ENCODE data around the gene PPFIA4. TPM values are rescaled to one million over a fixed set of nuclear protein-coding genes. Genes with fewer than 3 reads are reported as not detected.

Gene PPFIA4
- polyA plus RNA-seq, 1 of the 3 experiments (the other 2 are of a cell fraction), result 4.4 TPM

- ChIA-PET CTCF (interaction anchor here (1.5 to 2.6 kb wide), 3 partner anchors 9 to 139 kb away, joined by 3 to 11 read pairs (median 8); no protein-coding TSS in a partner anchor), POLR2A (no interaction called here)
- Histone ChIP-seq H3K27ac (ENCODE audit: low read depth in 2 of 2, low read length in 1 of 2) (no peak overlapping the region), H3K4me1 (ENCODE audit: control insufficient read depth in 1 of 2, insufficient read depth in 2 of 2, low read depth in 1 of 2, low read length in 1 of 2) (no peaks in the 10 kb centered on the region), H3K79me2 (ENCODE audit: insufficient read depth) (no peaks in the 10 kb centered on the region), H3K36me3 (replicated peaks in 1 of 2; ENCODE audit: control insufficient read depth in 1 of 2, insufficient read depth in 2 of 2, low read length in 1 of 2) (no peaks in the 10 kb centered on the region), H3K4me2 (no peak overlapping the region), H3K9me2 (no peaks in the 10 kb centered on the region), H3K9ac (no peak overlapping the region), H3K4me3 (ENCODE audit: low read depth in 2 of 2, low read length in 1 of 2) (no peak overlapping the region), H3K27me3 (ENCODE audit: insufficient read depth) (no peaks in the 10 kb centered on the region), H3K9me3 (no peaks in the 10 kb centered on the region), H3F3A (replicated peaks; ENCODE audit: insufficient read depth) (no peaks in the 10 kb centered on the region), H2AFZ (ENCODE audit: low read depth) (no peak overlapping the region), H4K20me1 (ENCODE audit: insufficient read depth) (no peaks in the 10 kb centered on the region)
- WGBS (ENCODE audit: low lambda C conversion rate), result 45% methylated on average over 3 of the region's 3 CpGs
- TF ChIP-seq NRF1 (IDR thresholded peaks at IDR 0.05; ENCODE audit: low read depth, low read length), result no peak
- no peak for TF ChIP-seq ELF1 (IDR thresholded peaks at IDR 0.05)
- no peak for TF ChIP-seq FOXJ3 (CRISPR knock-in tag; IDR thresholded peaks at IDR 0.05)
- TF ChIP-seq RFX5 (IDR thresholded peaks at IDR 0.05; ENCODE audit: low read length), result no peak
- no peak for TF ChIP-seq TEAD4 (IDR thresholded peaks at IDR 0.05; ENCODE audit: borderline replicate concordance, insufficient read depth)
- TF ChIP-seq USF1 (IDR thresholded peaks at IDR 0.05; ENCODE audit: borderline replicate concordance, low read depth), result no peak
- no peak for TF ChIP-seq TAF1 (IDR thresholded peaks at IDR 0.05; ENCODE audit: borderline replicate concordance, low read depth, low read length)
- TF ChIP-seq MXI1 (IDR thresholded peaks at IDR 0.05; ENCODE audit: low read depth, low read length), result no peak
- TF ChIP-seq FOSL2 (IDR thresholded peaks at IDR 0.05; ENCODE audit: borderline replicate concordance, low read depth), result no peak
- no peak for TF ChIP-seq FOXM1 (IDR thresholded peaks at IDR 0.05; ENCODE audit: low read depth)
- TF ChIP-seq, protein P1, sequence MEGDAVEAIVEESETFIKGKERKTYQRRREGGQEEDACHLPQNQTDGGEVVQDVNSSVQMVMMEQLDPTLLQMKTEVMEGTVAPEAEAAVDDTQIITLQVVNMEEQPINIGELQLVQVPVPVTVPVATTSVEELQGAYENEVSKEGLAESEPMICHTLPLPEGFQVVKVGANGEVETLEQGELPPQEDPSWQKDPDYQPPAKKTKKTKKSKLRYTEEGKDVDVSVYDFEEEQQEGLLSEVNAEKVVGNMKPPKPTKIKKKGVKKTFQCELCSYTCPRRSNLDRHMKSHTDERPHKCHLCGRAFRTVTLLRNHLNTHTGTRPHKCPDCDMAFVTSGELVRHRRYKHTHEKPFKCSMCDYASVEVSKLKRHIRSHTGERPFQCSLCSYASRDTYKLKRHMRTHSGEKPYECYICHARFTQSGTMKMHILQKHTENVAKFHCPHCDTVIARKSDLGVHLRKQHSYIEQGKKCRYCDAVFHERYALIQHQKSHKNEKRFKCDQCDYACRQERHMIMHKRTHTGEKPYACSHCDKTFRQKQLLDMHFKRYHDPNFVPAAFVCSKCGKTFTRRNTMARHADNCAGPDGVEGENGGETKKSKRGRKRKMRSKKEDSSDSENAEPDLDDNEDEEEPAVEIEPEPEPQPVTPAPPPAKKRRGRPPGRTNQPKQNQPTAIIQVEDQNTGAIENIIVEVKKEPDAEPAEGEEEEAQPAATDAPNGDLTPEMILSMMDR (IDR thresholded peaks at IDR 0.05), result no peak
- no peak for TF ChIP-seq POLR2AphosphoS5 (IDR thresholded peaks at IDR 0.05; ENCODE audit: low read depth, low read length)
- DNase-seq, result no peak
These were observed 51.1 kb downstream of the PPFIA4 start for GRCh38 chr1:203077367-203077766.

GRCh38 chr1:203077956-203078355, 51.7 kb downstream of the PPFIA4 start:
- Histone ChIP-seq H4K20me1 (ENCODE audit: insufficient read depth) (no peaks in the 10 kb centered on the region), H3K4me3 (ENCODE audit: low read depth in 2 of 2, low read length in 1 of 2) (no peak overlapping the region), H3K9ac (no peak overlapping the region), H3K36me3 (replicated peaks in 1 of 2; ENCODE audit: control insufficient read depth in 1 of 2, insufficient read depth in 2 of 2, low read length in 1 of 2) (no peaks in the 10 kb centered on the region), H2AFZ (ENCODE audit: low read depth) (no peak overlapping the region), H3K27me3 (ENCODE audit: insufficient read depth) (no peaks in the 10 kb centered on the region), H3F3A (replicated peaks; ENCODE audit: insufficient read depth) (no peaks in the 10 kb centered on the region), H3K4me1 (ENCODE audit: control insufficient read depth in 1 of 2, insufficient read depth in 2 of 2, low read depth in 1 of 2, low read length in 1 of 2) (no peaks in the 10 kb centered on the region), H3K9me3 (no peaks in the 10 kb centered on the region), H3K4me2 (no peak overlapping the region), H3K9me2 (no peaks in the 10 kb centered on the region), H3K27ac (ENCODE audit: low read depth in 2 of 2, low read length in 1 of 2) (no peak overlapping the region), H3K79me2 (ENCODE audit: insufficient read depth) (no peaks in the 10 kb centered on the region)
- ChIA-PET POLR2A (no interaction called here), CTCF (interaction anchor here (0.8 to 2.6 kb wide), 4 partner anchors 9 to 138 kb away, joined by 3 to 11 read pairs (median 6); no protein-coding TSS in a partner anchor)
- no peak for DNase-seq
- WGBS (ENCODE audit: low lambda C conversion rate), result 72% methylated on average over 2 of the region's 2 CpGs
- TF ChIP-seq NFIC (IDR thresholded peaks at IDR 0.05; ENCODE audit: borderline replicate concordance) (no peak), EZH2phosphoT487 (IDR thresholded peaks at IDR 0.05; ENCODE audit: borderline replicate concordance, low read depth) (no peak), FOXM1 (IDR thresholded peaks at IDR 0.05; ENCODE audit: low read depth) (no peak), SMC3 (IDR thresholded peaks at IDR 0.05; ENCODE audit: low read depth, low read length) (no peak), YY1 (IDR thresholded peaks at IDR 0.05; ENCODE audit: low read depth) (no peak), RAD21 (IDR thresholded peaks at IDR 0.05; ENCODE audit: low read length) (no peak), TEAD4 (IDR thresholded peaks at IDR 0.05; ENCODE audit: borderline replicate concordance, insufficient read depth) (no peak), RXRA (IDR thresholded peaks at IDR 0.05; ENCODE audit: borderline replicate concordance, low read depth) (no peak), TCF12 (IDR thresholded peaks at IDR 0.05) (no peak), GABPA (IDR thresholded peaks at IDR 0.05; ENCODE audit: low read depth) (no peak), GATA2 (CRISPR knock-in tag; IDR thresholded peaks at IDR 0.05) (no peak), NRF1 (IDR thresholded peaks at IDR 0.05; ENCODE audit: low read depth, low read length) (no peak), SIN3A (IDR thresholded peaks at IDR 0.05; ENCODE audit: borderline replicate concordance, low read depth, low read length) (no peak), FOSL2 (IDR thresholded peaks at IDR 0.05; ENCODE audit: borderline replicate concordance, low read depth) (no peak)
- TF ChIP-seq, protein P2, sequence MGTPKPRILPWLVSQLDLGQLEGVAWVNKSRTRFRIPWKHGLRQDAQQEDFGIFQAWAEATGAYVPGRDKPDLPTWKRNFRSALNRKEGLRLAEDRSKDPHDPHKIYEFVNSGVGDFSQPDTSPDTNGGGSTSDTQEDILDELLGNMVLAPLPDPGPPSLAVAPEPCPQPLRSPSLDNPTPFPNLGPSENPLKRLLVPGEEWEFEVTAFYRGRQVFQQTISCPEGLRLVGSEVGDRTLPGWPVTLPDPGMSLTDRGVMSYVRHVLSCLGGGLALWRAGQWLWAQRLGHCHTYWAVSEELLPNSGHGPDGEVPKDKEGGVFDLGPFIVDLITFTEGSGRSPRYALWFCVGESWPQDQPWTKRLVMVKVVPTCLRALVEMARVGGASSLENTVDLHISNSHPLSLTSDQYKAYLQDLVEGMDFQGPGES (IDR thresholded peaks at IDR 0.05; ENCODE audit: low read depth, low read length), result no peak
- TF ChIP-seq, protein P3, sequence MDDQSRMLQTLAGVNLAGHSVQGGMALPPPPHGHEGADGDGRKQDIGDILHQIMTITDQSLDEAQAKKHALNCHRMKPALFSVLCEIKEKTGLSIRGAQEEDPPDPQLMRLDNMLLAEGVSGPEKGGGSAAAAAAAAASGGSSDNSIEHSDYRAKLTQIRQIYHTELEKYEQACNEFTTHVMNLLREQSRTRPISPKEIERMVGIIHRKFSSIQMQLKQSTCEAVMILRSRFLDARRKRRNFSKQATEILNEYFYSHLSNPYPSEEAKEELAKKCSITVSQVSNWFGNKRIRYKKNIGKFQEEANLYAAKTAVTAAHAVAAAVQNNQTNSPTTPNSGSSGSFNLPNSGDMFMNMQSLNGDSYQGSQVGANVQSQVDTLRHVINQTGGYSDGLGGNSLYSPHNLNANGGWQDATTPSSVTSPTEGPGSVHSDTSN (IDR thresholded peaks at IDR 0.05), result no peak
- TF ChIP-seq, protein P4, sequence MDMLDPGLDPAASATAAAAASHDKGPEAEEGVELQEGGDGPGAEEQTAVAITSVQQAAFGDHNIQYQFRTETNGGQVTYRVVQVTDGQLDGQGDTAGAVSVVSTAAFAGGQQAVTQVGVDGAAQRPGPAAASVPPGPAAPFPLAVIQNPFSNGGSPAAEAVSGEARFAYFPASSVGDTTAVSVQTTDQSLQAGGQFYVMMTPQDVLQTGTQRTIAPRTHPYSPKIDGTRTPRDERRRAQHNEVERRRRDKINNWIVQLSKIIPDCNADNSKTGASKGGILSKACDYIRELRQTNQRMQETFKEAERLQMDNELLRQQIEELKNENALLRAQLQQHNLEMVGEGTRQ (IDR thresholded peaks at IDR 0.05; ENCODE audit: borderline replicate concordance, low read depth, low read length), result no peak
